H1 (cell line): ENCODE measurements around the gene FOXB1. TPM values are rescaled to one million over a fixed set of nuclear protein-coding genes. Genes with fewer than 3 reads are reported as not detected.

Experiments used
- CTCF ChIA-PET: fragments of 300-600 bp; sonication (Branson Sonifier 250); formaldehyde crosslinking; loops from one replicate; lab custom pipeline; 2021; ENCODE audit not compliant: partially characterized antibody; lab: Charles Lee
- POLR2A ChIA-PET: fragments of 300-600 bp; sonication (Branson Sonifier 250); formaldehyde crosslinking; loops from one replicate; lab custom pipeline; 2021; ENCODE audit warnings: inconsistent platforms; ENCODE audit not compliant: partially characterized antibody; lab: Charles Lee
- DNase-seq, 2 experiments: peaks; one replicate each; pipeline versions ENCODE4 v3.0.0 to v3.0.0-alpha.2; 2010 to 2022; ENCODE audit warnings: low spot score in 2 of 2, low read depth in 1 of 2, mixed read lengths in 1 of 2
- FAIRE-seq: peaks from 2 replicates; lab custom pipeline; 2011; peaks lifted over from hg19 to GRCh38; lab: Jason Lieb, UNC
- H2AFZ ChIP-seq: 2 replicates; pipeline ENCODE4 v1.8.1; 2012; ENCODE audit warnings: low read length, inconsistent platforms
- H2AK5ac ChIP-seq: 2 replicates; pipeline ENCODE4 v1.6.1; 2013; ENCODE audit warnings: low read depth, low read length
- H2BK120ac ChIP-seq: replicated peaks from 2 replicates; pipeline ENCODE3; 2013; ENCODE audit warnings: low read depth, low read length, inconsistent platforms
- H2BK12ac ChIP-seq: 2 replicates; pipeline ENCODE4 v1.6.1; 2013; ENCODE audit warnings: low read depth, low read length
- H2BK15ac ChIP-seq: 2 replicates; pipeline ENCODE4 v1.6.1; 2013; ENCODE audit warnings: low read length
- H2BK20ac ChIP-seq: 2 replicates; pipeline ENCODE4 v1.6.1; 2013; ENCODE audit warnings: low read length
- H2BK5ac ChIP-seq: 2 replicates; pipeline ENCODE4 v1.6.1; 2013; ENCODE audit warnings: low read depth, low read length
- H3K14ac ChIP-seq: 2 replicates; pipeline ENCODE4 v1.6.1; 2013; ENCODE audit warnings: inconsistent platforms; ENCODE audit not compliant: insufficient read length
- H3K18ac ChIP-seq: 2 replicates; pipeline ENCODE4 v1.6.1; 2013; ENCODE audit warnings: low read length; ENCODE audit errors: extremely low read depth
- H3K23ac ChIP-seq: 2 replicates; pipeline ENCODE4 v1.6.1; 2013; ENCODE audit warnings: inconsistent platforms; ENCODE audit not compliant: insufficient read length
- H3K23me2 ChIP-seq: 2 replicates; pipeline ENCODE4 v1.6.1; 2013; ENCODE audit warnings: low read depth, low read length
- H3K27ac ChIP-seq: 2 replicates; pipeline ENCODE4 v1.6.1; 2011; ENCODE audit warnings: low read depth, low read length, inconsistent platforms
- H3K27me3 ChIP-seq, 4 experiments: replicated peaks in 1 of 4; 1 replicate in 1 of 4; 2 replicates in 3 of 4; pipeline versions ENCODE4 v1.6.1 to v1.8.1; 2011 to 2013; ENCODE audit warnings: low read length in 3 of 4, mild to moderate bottlenecking in 3 of 4, inconsistent platforms in 2 of 4, mixed read lengths in 2 of 4, moderate library complexity in 1 of 4; ENCODE audit not compliant: control insufficient read depth in 3 of 4, insufficient read depth in 3 of 4; ENCODE audit errors: extremely low read depth in 1 of 4
- H3K36me3 ChIP-seq, 4 experiments: 2 replicates each; pipeline versions ENCODE4 v1.6.1 to v1.8.1; 2011 to 2013; ENCODE audit warnings: mild to moderate bottlenecking in 4 of 4, low read length in 3 of 4, moderate library complexity in 2 of 4, control low read depth in 1 of 4, inconsistent platforms in 1 of 4; ENCODE audit not compliant: insufficient read depth in 4 of 4, control insufficient read depth in 2 of 4
- H3K4ac ChIP-seq: replicated peaks from 2 replicates; pipeline ENCODE3; 2013; ENCODE audit warnings: low read length, low read depth, mixed read lengths, inconsistent platforms; ENCODE audit not compliant: insufficient read length
- H3K4me1 ChIP-seq, 4 experiments: replicated peaks in 1 of 4; 1 replicate in 1 of 4; 2 replicates in 3 of 4; pipeline versions ENCODE4 v1.6.1 to v1.8.1; 2011 to 2013; ENCODE audit warnings: low read length in 3 of 4, inconsistent platforms in 2 of 4, mixed read lengths in 1 of 4; ENCODE audit not compliant: insufficient read depth in 4 of 4, control insufficient read depth in 3 of 4
- H3K4me2 ChIP-seq, 2 experiments: 2 replicates each; pipeline versions ENCODE4 v1.6.1 to v1.8.1; 2011 to 2013; ENCODE audit warnings: low read depth in 2 of 2, low read length in 2 of 2, control low read depth in 1 of 2, inconsistent platforms in 1 of 2, mild to moderate bottlenecking in 1 of 2; ENCODE audit not compliant: insufficient read depth in 1 of 2
- H3K4me3 ChIP-seq, 4 experiments: fragments of 200-600, 300-600 bp in 1 of 4; sonication (generic), shearing (Covaris generic), sonication (Bioruptor Twin) in 1 of 4; 2 replicates each; pipeline versions ENCODE4 v1.5.1 to v1.8.1; 2011 to 2016; ENCODE audit warnings: low read length in 4 of 4, low read depth in 3 of 4, control low read depth in 2 of 4, inconsistent platforms in 2 of 4, mild to moderate bottlenecking in 2 of 4, mixed read lengths in 1 of 4, moderate library complexity in 1 of 4; ENCODE audit not compliant: insufficient read depth in 2 of 4; ENCODE audit errors: extremely low read depth in 1 of 4
- H3K56ac ChIP-seq: replicated peaks from 2 replicates; pipeline ENCODE3; 2013; ENCODE audit warnings: low read depth, mild to moderate bottlenecking, mixed read lengths, low read length, inconsistent platforms; ENCODE audit not compliant: insufficient read length
- H3K79me1 ChIP-seq: 2 replicates; pipeline ENCODE4 v1.6.1; 2013; ENCODE audit warnings: low read depth, low read length, control low read depth
- H3K79me2 ChIP-seq, 2 experiments: 2 replicates each; pipeline versions ENCODE4 v1.6.1 to v1.8.1; 2012 to 2013; ENCODE audit warnings: low read length in 2 of 2, mild to moderate bottlenecking in 2 of 2, inconsistent platforms in 1 of 2; ENCODE audit not compliant: insufficient read depth in 2 of 2, control insufficient read depth in 1 of 2
- H3K9ac ChIP-seq, 4 experiments: replicated peaks in 1 of 4; 1 replicate in 1 of 4; 2 replicates in 3 of 4; pipeline versions ENCODE4 v1.6.1 to v1.8.1; 2011 to 2013; ENCODE audit warnings: low read depth in 3 of 4, low read length in 3 of 4, control low read depth in 2 of 4, mild to moderate bottlenecking in 2 of 4, moderate library complexity in 2 of 4, inconsistent platforms in 1 of 4; ENCODE audit errors: extremely low read depth in 1 of 4
- H3K9me3 ChIP-seq, 2 experiments: 2 replicates each; pipeline versions ENCODE4 v1.6.1 to v1.8.1; 2012 to 2013; ENCODE audit warnings: mild to moderate bottlenecking in 2 of 2, moderate library complexity in 2 of 2, control low read depth in 1 of 2, inconsistent platforms in 1 of 2, low read depth in 1 of 2, low read length in 1 of 2, mixed read lengths in 1 of 2; ENCODE audit not compliant: insufficient read depth in 2 of 2
- H4K20me1 ChIP-seq, 2 experiments: replicated peaks in 1 of 2; 2 replicates each; pipeline versions ENCODE3 to v1.8.1; 2011 to 2013; ENCODE audit warnings: inconsistent platforms in 2 of 2, low read length in 2 of 2, mild to moderate bottlenecking in 1 of 2; ENCODE audit not compliant: insufficient read depth in 2 of 2, control insufficient read depth in 1 of 2
- H4K5ac ChIP-seq: 2 replicates; pipeline ENCODE4 v1.6.1; 2013; ENCODE audit warnings: low read length, low read depth, mixed read lengths, inconsistent platforms; ENCODE audit not compliant: insufficient read length
- H4K8ac ChIP-seq: 2 replicates; pipeline ENCODE4 v1.8.0; 2013; ENCODE audit warnings: mild to moderate bottlenecking, moderate library complexity, low read length, inconsistent platforms; ENCODE audit not compliant: insufficient read depth; ENCODE audit errors: extremely low read depth
- H4K91ac ChIP-seq: replicated peaks from 2 replicates; pipeline ENCODE3; 2013; ENCODE audit warnings: low read length, mixed read lengths, inconsistent platforms; ENCODE audit not compliant: insufficient read length
- WGBS, 2 experiments: shearing (Covaris generic) in 1 of 2; methylation state at CpG; one replicate each; pipeline versions ENCODE4 v1.1.6 to v1.1.7; 2013 to 2015; ENCODE audit warnings: low lambda C conversion rate in 2 of 2, mixed read lengths in 2 of 2, inconsistent platforms in 1 of 2, low coverage in 1 of 2, missing lambda C conversion rate in 1 of 2; ENCODE audit not compliant: insufficient replicate concordance in 2 of 2, insufficient coverage in 1 of 2, insufficient read length in 1 of 2; ENCODE audit errors: extremely low coverage in 1 of 2, missing lambda C conversion rate in 1 of 2; 5-methylcytosine and 5-hydroxymethylcytosine counted together
- polyA plus RNA-seq, 7 experiments: library from polyadenylated mRNA; depleted of rRNA in 3 of 7; stranded (reverse) in 5 of 7; unstranded in 2 of 7; fragments of >200 nt in 5 of 7; fragments of 200-250 nt in 2 of 7; gene quantifications; 1 replicate in 5 of 7; 2 replicates in 1 of 7; 4 replicates in 1 of 7; pipeline versions ENCODE4 v1.2.1 to v1.2.3, GENCODE V29; 2011 to 2013; ENCODE audit warnings: missing spikeins in 2 of 7, mixed read lengths in 2 of 7
- total RNA-seq: library from RNA; stranded (reverse); fragmentation: NEBNext Ultra II Directional; extraction: Animal tissue kit (Norgen Biotek cat#: 25700); gene quantifications from 2 replicates; pipeline ENCODE4 v1.2.1, GENCODE V29; 2021

FOXB1 gene
- total and polyA plus RNA-seq, 2 of the 8 experiments (the other 6 are each of a cell fraction or from before 2014, with no cell fraction given): 0.92 to 1.5 TPM

GRCh38 chr15:60039316-60039715, 35.2 kb downstream of the FOXB1 start:
- H2BK12ac ChIP-seq: no peak overlapping the region
- no peaks in the 10 kb centered on the region for H3K9me3 ChIP-seq
- no peak overlapping the region for H2AK5ac ChIP-seq
- no peak overlapping the region for H3K4me3 ChIP-seq
- no peak overlapping the region for H4K8ac ChIP-seq
- H3K18ac ChIP-seq: no peak overlapping the region
- peaks cover 0 to 16% (median 4%) of the 10 kb centered on the region in 4 experiments; a peak in 4 of 7 replicates for H3K4me1 ChIP-seq
- H3K79me2 ChIP-seq: no peaks in the 10 kb centered on the region
- no peak overlapping the region for H2BK5ac ChIP-seq
- H4K20me1 ChIP-seq: peaks cover 0 to 2% of the 10 kb centered on the region in 2 experiments
- no peak overlapping the region for H3K9ac ChIP-seq
- no peaks in the 10 kb centered on the region for H3K79me1 ChIP-seq
- no peak overlapping the region for H4K5ac ChIP-seq
- no peak overlapping the region for H3K14ac ChIP-seq
- no peak overlapping the region for H2AFZ ChIP-seq
- H2BK20ac ChIP-seq: no peak overlapping the region
- ChIA-PET POLR2A (interaction anchor here (1.4 kb wide), 1 partner anchor 30 kb away, joined by 3 read pairs; no protein-coding TSS in a partner anchor), CTCF (interaction anchor here (0.7 to 1.0 kb wide), 3 partner anchors 46 to 315 kb away, joined by 3 read pairs; no protein-coding TSS in a partner anchor)
- FAIRE-seq (no peak), DNase-seq (no peak)
- no peak overlapping the region for H4K91ac ChIP-seq
- no peaks in the 10 kb centered on the region; the same call in 1 of the 2 replicates for H3K23me2 ChIP-seq
- no peak overlapping the region for H3K56ac ChIP-seq
- H3K4me2 ChIP-seq: no peak overlapping the region
- 66% methylated on average over 3 of the region's 3 CpGs; no CpG with 5 or more reads in 1 of the 2 experiments for WGBS, 2 experiments
- no peak overlapping the region for H3K23ac ChIP-seq
- no peaks in the 10 kb centered on the region for H3K36me3 ChIP-seq
- H3K27me3 ChIP-seq: no peaks in the 10 kb centered on the region
- H3K4ac ChIP-seq: no peak overlapping the region
- no peak overlapping the region for H3K27ac ChIP-seq
- no peak overlapping the region for H2BK120ac ChIP-seq
- H2BK15ac ChIP-seq: no peak overlapping the region
